Adrenal gland (tissue), 5 donors: Measurements from ENCODE around the gene KCNB1.

Source experiments
- CTCF ChIP-seq, 6 experiments: fragments of 450-650 bp in 4 of 6; fragments of 200-600 bp in 2 of 6; sonication (generic) in 1 of 6; IDR thresholded peaks; 1 replicate in 5 of 6; 2 replicates in 1 of 6; pipeline versions ENCODE4 v1.5.1 to v1.8.0; 2016 to 2021; ENCODE audit warnings: antibody characterized with exemption in 6 of 6, mild to moderate bottlenecking in 2 of 6, moderate library complexity in 1 of 6
- POLR2A ChIP-seq, 2 donors: fragments of 450-650 bp; IDR thresholded peaks; one replicate each; pipeline ENCODE4 v1.6.1; 2017; ENCODE audit warnings: antibody characterized with exemption in 2 of 2, mild to moderate bottlenecking in 2 of 2, moderate library complexity in 1 of 2
- donor health status: DM: no; HTN: no; CAD: no.

DNA sequence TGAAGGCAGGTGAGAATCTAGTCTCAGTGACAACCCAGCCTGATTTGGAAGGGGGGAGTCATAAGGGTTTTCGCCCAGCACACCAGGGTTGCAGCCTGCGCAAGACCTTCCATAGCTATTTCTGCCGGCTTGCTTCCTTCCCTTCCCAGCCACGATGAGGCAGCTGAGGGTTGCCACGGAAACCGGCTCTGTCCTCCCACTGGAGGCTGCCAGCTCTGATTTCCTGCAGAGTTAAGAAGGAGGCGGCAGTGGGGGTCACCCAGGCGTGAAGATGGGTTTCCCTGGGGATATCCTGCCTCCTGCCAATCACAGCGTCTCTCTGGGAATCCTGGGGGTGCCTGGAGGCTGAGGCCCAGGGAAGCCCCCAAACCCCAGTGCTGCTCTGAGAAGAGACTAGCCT lies 23.1 kb upstream of the KCNB1 start:
- TF ChIP-seq CTCF (IDR thresholded peaks at IDR 0.05) (no peak), POLR2A (IDR thresholded peaks at IDR 0.05) (no peak)
